Measurements from ENCODE around the gene FBXO22.

Gene FBXO22

DNA sequence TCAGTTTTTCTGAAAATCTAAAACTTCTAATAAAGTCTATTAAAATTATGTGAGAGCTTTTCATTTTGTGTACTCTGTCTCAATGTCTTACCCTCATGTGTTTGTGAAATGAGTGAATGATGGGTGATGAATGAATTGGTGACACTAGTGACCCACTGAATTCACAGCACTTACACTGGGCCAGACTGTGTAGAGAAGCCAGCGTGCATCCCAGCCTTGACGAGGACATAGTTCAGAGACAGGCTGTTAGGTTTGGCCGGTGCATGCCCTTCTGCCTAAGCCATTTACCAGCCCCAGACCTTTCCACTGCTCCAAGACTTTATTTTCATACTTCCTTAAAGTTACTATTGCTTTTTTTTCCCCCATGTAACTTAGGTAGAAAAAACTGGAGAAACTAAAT is 38.8 kb downstream of the FBXO22 start (continued):
- TF ChIP-seq, protein P1, sequence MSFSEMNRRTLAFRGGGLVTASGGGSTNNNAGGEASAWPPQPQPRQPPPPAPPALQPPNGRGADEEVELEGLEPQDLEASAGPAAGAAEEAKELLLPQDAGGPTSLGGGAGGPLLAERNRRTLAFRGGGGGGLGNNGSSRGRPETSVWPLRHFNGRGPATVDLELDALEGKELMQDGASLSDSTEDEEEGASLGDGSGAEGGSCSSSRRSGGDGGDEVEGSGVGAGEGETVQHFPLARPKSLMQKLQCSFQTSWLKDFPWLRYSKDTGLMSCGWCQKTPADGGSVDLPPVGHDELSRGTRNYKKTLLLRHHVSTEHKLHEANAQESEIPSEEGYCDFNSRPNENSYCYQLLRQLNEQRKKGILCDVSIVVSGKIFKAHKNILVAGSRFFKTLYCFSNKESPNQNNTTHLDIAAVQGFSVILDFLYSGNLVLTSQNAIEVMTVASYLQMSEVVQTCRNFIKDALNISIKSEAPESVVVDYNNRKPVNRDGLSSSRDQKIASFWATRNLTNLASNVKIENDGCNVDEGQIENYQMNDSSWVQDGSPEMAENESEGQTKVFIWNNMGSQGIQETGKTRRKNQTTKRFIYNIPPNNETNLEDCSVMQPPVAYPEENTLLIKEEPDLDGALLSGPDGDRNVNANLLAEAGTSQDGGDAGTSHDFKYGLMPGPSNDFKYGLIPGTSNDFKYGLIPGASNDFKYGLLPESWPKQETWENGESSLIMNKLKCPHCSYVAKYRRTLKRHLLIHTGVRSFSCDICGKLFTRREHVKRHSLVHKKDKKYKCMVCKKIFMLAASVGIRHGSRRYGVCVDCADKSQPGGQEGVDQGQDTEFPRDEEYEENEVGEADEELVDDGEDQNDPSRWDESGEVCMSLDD (tag by site-specific recombination; IDR thresholded peaks at IDR 0.05): no peak
- TF ChIP-seq ZNF561 (tag by site-specific recombination; IDR thresholded peaks at IDR 0.05; ENCODE audit: borderline replicate concordance) (no peak), ZEB2 (tag by site-specific recombination; IDR thresholded peaks at IDR 0.05) (no peak), GFI1B (tag by site-specific recombination; IDR thresholded peaks at IDR 0.05) (no peak), ZNF670 (tag by site-specific recombination; IDR thresholded peaks at IDR 0.05; ENCODE audit: low read depth) (no peak), IKZF3 (tag by site-specific recombination; IDR thresholded peaks at IDR 0.05) (no peak), ZNF19 (tag by site-specific recombination; IDR thresholded peaks at IDR 0.05; ENCODE audit: low read depth) (no peak)
- TF ChIP-seq, protein P2, sequence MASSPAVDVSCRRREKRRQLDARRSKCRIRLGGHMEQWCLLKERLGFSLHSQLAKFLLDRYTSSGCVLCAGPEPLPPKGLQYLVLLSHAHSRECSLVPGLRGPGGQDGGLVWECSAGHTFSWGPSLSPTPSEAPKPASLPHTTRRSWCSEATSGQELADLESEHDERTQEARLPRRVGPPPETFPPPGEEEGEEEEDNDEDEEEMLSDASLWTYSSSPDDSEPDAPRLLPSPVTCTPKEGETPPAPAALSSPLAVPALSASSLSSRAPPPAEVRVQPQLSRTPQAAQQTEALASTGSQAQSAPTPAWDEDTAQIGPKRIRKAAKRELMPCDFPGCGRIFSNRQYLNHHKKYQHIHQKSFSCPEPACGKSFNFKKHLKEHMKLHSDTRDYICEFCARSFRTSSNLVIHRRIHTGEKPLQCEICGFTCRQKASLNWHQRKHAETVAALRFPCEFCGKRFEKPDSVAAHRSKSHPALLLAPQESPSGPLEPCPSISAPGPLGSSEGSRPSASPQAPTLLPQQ (tag by site-specific recombination; IDR thresholded peaks at IDR 0.05): no peak
- TF ChIP-seq, protein P3, sequence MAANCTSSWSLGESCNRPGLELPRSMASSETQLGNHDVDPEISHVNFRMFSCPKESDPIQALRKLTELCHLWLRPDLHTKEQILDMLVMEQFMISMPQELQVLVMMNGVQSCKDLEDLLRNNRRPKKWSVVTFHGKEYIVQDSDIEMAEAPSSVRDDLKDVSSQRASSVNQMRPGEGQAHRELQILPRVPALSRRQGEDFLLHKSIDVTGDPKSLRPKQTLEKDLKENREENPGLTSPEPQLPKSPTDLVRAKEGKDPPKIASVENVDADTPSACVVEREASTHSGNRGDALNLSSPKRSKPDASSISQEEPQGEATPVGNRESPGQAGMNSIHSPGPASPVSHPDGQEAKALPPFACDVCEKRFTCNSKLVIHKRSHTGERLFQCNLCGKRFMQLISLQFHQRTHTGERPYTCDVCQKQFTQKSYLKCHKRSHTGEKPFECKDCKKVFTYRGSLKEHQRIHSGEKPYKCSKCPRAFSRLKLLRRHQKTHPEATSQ (tag by site-specific recombination; IDR thresholded peaks at IDR 0.05): no peak
- TF ChIP-seq, protein P4, sequence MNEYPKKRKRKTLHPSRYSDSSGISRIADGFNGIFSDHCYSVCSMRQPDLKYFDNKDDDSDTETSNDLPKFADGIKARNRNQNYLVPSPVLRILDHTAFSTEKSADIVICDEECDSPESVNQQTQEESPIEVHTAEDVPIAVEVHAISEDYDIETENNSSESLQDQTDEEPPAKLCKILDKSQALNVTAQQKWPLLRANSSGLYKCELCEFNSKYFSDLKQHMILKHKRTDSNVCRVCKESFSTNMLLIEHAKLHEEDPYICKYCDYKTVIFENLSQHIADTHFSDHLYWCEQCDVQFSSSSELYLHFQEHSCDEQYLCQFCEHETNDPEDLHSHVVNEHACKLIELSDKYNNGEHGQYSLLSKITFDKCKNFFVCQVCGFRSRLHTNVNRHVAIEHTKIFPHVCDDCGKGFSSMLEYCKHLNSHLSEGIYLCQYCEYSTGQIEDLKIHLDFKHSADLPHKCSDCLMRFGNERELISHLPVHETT (tag by site-specific recombination; IDR thresholded peaks at IDR 0.05): no peak

DNA sequence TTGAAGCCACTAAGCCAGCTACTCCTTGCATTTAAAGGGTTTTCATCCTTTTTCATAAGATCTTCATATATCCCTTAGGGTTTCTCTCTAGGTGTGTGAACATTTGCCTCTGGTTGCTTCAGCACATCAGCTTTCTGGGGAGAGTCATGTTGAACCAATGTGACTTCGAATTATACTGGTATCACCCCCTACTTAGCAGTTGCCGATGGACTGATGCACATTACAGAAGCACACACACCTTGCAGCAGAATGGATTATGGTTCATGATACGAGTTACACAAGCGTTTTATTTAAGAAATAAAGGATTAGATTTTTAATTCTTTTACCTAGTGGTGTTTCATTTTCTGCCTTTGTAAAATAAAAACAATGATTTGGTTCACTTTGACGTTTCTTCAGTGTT is 39.6 kb downstream of the FBXO22 start:
- CTCF ChIA-PET: interaction anchor here (0.6 kb wide), 1 partner anchor 14 kb away, joined by 4 read pairs; no protein-coding TSS in a partner anchor
- POLR2A ChIA-PET: no interaction called here

DNA sequence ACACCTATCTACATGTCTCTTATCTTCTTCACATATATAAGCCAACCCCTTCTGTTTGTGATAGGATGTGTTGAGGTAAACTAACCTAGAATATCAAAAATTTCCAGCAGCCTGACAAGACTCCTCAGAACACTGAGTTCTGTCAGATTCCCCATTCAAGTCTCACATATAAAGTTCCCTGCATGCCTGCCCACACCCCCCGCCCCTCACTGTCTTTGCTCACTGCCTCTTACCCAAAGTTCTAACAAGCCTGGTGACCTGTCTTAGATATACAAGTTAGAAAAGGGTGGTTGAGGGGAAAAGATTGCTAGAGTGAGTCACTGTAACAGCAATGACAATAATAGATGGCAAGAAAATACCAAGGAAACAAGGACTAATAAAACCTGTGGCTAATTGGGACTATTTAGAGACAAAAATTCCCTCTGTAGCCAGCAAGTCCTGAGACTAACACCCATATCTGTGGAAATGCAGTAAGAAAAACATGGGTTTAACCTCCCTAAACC is 40.1 kb downstream of the FBXO22 start:
- Histone ChIP-seq H3K27ac (ENCODE audit: extremely low read depth, low read depth, low read length) (no peak overlapping the region), H3K4me3 (ENCODE audit: low read depth, low read length) (no peak overlapping the region), H3K9me3 (ENCODE audit: control insufficient read depth, insufficient read depth, low read depth, low read length) (no peaks in the 10 kb centered on the region), H3K4me1 (ENCODE audit: control insufficient read depth, insufficient read depth, low read length) (no peaks in the 10 kb centered on the region), H3K36me3 (ENCODE audit: control insufficient read depth in 2 of 2, insufficient read depth in 1 of 2, low read length in 2 of 2) (peaks cover 4 to 5% of the 10 kb centered on the region in 2 experiments; a peak in 1 of 3 replicates)
- POLR2A ChIA-PET: no interaction called here
- CTCF ChIA-PET: interaction anchor here (0.6 to 2.0 kb wide), 2 partner anchors 14 to 15 kb away, joined by 4 to 7 read pairs; no protein-coding TSS in a partner anchor
- TF ChIP-seq ZNF596 (tag by site-specific recombination; IDR thresholded peaks at IDR 0.05) (no peak), KLF8 (tag by site-specific recombination; IDR thresholded peaks at IDR 0.05) (no peak), SALL2 (tag by site-specific recombination; IDR thresholded peaks at IDR 0.05; ENCODE audit: borderline replicate concordance) (no peak), ZNF391 (tag by site-specific recombination; IDR thresholded peaks at IDR 0.05; ENCODE audit: borderline replicate concordance, low read depth) (no peak), ZNF16 (tag by site-specific recombination; IDR thresholded peaks at IDR 0.05; ENCODE audit: low read depth) (no peak), ZBTB7A (tag by site-specific recombination; IDR thresholded peaks at IDR 0.05; ENCODE audit: low read depth) (no peak), ZNF354C (tag by site-specific recombination; IDR thresholded peaks at IDR 0.05; ENCODE audit: borderline replicate concordance, low read depth) (no peak), ZNF626 (tag by site-specific recombination; IDR thresholded peaks at IDR 0.05) (no peak), ZNF660 (tag by site-specific recombination; IDR thresholded peaks at IDR 0.05) (no peak), ZEB2 (tag by site-specific recombination; IDR thresholded peaks at IDR 0.05) (no peak)
- TF ChIP-seq, protein P5, sequence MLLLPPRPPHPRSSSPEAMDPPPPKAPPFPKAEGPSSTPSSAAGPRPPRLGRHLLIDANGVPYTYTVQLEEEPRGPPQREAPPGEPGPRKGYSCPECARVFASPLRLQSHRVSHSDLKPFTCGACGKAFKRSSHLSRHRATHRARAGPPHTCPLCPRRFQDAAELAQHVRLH (tag by site-specific recombination; IDR thresholded peaks at IDR 0.05): no peak
- TF ChIP-seq, protein P6, sequence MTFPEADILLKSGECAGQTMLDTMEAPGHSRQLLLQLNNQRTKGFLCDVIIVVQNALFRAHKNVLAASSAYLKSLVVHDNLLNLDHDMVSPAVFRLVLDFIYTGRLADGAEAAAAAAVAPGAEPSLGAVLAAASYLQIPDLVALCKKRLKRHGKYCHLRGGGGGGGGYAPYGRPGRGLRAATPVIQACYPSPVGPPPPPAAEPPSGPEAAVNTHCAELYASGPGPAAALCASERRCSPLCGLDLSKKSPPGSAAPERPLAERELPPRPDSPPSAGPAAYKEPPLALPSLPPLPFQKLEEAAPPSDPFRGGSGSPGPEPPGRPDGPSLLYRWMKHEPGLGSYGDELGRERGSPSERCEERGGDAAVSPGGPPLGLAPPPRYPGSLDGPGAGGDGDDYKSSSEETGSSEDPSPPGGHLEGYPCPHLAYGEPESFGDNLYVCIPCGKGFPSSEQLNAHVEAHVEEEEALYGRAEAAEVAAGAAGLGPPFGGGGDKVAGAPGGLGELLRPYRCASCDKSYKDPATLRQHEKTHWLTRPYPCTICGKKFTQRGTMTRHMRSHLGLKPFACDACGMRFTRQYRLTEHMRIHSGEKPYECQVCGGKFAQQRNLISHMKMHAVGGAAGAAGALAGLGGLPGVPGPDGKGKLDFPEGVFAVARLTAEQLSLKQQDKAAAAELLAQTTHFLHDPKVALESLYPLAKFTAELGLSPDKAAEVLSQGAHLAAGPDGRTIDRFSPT (tag by site-specific recombination; IDR thresholded peaks at IDR 0.05): no peak

More for the DNA sequence above, 39.6 kb downstream of the FBXO22 start:
- H3K9me3 ChIP-seq (ENCODE audit: control insufficient read depth, insufficient read depth, low read depth, low read length): no peaks in the 10 kb centered on the region
- TF ChIP-seq ZNF10 (tag by site-specific recombination; IDR thresholded peaks at IDR 0.05) (peak; percentile 72), ZNF324 (tag by site-specific recombination; IDR thresholded peaks at IDR 0.05) (no peak), ZNF221 (tag by site-specific recombination; IDR thresholded peaks at IDR 0.05; ENCODE audit: borderline replicate concordance) (no peak)
- H3K36me3 ChIP-seq (ENCODE audit: control insufficient read depth in 2 of 2, insufficient read depth in 1 of 2, low read length in 2 of 2): peaks cover 5 to 10% of the 10 kb centered on the region in 2 experiments; a peak in 1 of 3 replicates
- H3K4me3 ChIP-seq (ENCODE audit: low read depth, low read length): no peak overlapping the region
- no peaks in the 10 kb centered on the region for H3K4me1 ChIP-seq (ENCODE audit: control insufficient read depth, insufficient read depth, low read length)
- H3K27ac ChIP-seq (ENCODE audit: extremely low read depth, low read depth, low read length): no peak overlapping the region

All from HEK293 (cell line).